HG03159 (cell line): Measurements from ENCODE around the gene PIH1D1.

Experiments used
- ATAC-seq: cut with Tn5 transposase; IDR thresholded peaks from one replicate; pipeline ENCODE4 v1.9.1; 2021; ENCODE audit warnings: mild to moderate bottlenecking, moderate library complexity; ENCODE audit not compliant: unreplicated experiment

PIH1D1 gene

GRCh38 chr19:49421039-49421877 lies 30.4 kb downstream of the PIH1D1 start:
- ATAC-seq, result no peak

- no peak for ATAC-seq
These were observed 31.4 kb downstream of the PIH1D1 start for GRCh38 chr19:49420227-49420626.

GRCh38 chr19:49419173-49419572 lies 32.4 kb downstream of the PIH1D1 start:
- no peak for ATAC-seq

- ATAC-seq, result no peak
These were observed 33.1 kb downstream of the PIH1D1 start for GRCh38 chr19:49418511-49418910.

- ATAC-seq, result no peak
These were observed 34.5 kb downstream of the PIH1D1 start for GRCh38 chr19:49417088-49417487.

- ATAC-seq, result no peak
These were observed 35.8 kb downstream of the PIH1D1 start for GRCh38 chr19:49415810-49416200.

- ATAC-seq, result no peak
These were observed 36.4 kb downstream of the PIH1D1 start for GRCh38 chr19:49415102-49415809.

GRCh38 chr19:49414256-49414655 lies 37.4 kb downstream of the PIH1D1 start:
- ATAC-seq, result no peak

GRCh38 chr19:49413348-49413747 lies 38.3 kb downstream of the PIH1D1 start:
- no peak for ATAC-seq

- ATAC-seq, result no peak
These were observed 39.8 kb downstream of the PIH1D1 start for GRCh38 chr19:49411681-49412326.

- no peak for ATAC-seq
These were observed 42.1 kb downstream of the PIH1D1 start for GRCh38 chr19:49409441-49410029.

- no peak for ATAC-seq
These were observed 42.7 kb downstream of the PIH1D1 start for GRCh38 chr19:49408816-49409440.

GRCh38 chr19:49407482-49408015 lies 44.1 kb downstream of the PIH1D1 start:
- ATAC-seq, result no peak

GRCh38 chr19:49407079-49407478 lies 44.5 kb downstream of the PIH1D1 start:
- ATAC-seq, result no peak

GRCh38 chr19:49403404-49404187 lies 48.0 kb downstream of the PIH1D1 start:
- no peak for ATAC-seq

- no peak for ATAC-seq
These were observed 51.6 kb downstream of the PIH1D1 start for GRCh38 chr19:49400029-49400428.

GRCh38 chr19:49398931-49399330 lies 52.7 kb downstream of the PIH1D1 start:
- no peak for ATAC-seq

GRCh38 chr19:49398001-49398615 lies 53.5 kb downstream of the PIH1D1 start:
- no peak for ATAC-seq

- no peak for ATAC-seq
These were observed 54.7 kb downstream of the PIH1D1 start for GRCh38 chr19:49396738-49397505.
